CD4-positive, alpha-beta T cell treated with Interleukin-4 for 1 hour (primary cell): ENCODE measurements around the gene PLEKHH1.

Experiments used
- DNase-seq, 2 donors: peaks; one replicate each; pipeline ENCODE4 v3.0.0-alpha.2; 2020 to 2022

The PLEKHH1 gene

DNA sequence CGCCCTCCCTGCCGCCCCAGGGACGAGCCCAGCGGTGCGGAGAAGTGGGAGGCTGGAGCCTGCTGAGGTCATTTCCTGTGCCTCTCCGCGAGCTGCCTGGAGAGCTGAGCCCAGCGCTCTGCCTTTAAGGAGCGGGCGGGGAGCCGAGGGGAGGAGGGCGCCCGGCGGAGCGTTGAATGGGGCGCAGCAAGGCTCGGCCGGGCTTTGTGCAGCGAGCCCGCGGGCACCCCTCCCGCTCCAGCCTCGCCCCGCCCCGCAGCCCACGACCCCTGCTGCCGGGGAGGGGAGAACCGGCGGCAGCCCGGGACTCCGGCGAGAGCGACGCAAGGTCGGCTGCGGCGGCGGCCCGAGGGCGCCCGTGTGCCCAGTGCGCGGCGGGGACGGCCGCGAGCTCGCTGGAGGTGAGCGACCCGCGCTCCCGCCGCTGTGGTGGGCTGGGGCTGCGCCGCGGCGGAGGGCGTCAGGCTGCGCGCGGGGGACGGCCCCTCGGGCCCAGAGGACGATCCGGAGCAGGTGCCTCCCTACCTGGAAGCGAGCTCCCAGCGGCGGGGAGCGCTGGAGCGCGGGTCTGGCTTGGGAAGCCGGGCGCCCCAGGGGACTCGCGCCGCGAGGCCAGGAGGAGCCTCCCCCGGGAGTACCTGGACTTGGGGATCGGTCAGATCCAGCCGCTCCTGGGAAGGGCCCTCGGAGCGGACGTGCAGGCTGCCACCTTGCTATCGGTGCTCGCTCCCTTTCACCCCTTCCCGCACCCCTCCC, at the start of gene PLEKHH1:
TSS of gene PLEKHH1 (plus strand) at position 293 of the 756 bp plus-strand sequence. CDS start 8,578 bp downstream, outside the sequence.
- peak; percentile 35 to 45 for DNase-seq

DNA sequence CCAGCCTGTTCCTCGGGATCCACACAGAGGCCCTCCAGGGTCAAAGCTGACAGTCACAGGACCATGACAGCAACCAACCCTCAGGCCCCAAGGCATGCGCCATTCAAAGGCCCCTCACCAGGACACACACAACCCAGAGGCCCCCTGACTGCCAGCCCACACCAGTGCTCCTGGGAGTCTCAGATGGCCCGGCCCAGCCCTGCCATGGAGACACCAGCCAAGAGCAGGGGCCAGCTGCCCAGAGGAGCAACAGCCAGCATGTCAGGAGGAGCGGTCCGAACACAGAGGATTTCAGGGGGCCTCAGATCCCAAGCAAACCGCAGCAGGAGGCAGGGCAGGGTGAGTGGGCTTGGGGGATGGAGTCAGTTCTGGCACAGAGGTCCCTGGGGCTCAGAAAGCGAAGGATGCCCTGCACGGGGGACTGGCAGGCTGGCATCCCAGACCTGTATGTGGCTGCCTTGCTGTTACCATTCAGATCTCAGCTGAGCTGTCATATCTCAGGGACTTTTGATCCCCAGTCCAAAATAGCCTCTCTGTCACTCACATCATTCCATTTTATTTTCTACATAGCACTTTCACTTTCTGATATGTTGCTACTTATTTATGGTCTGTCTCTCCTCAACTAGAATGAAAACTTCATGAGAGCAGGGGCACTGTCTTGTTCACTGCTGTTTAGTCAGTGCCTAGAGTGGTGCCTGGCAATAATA, 49.4 kb upstream of the PLEKHH1 start:
- no peak for DNase-seq

DNA sequence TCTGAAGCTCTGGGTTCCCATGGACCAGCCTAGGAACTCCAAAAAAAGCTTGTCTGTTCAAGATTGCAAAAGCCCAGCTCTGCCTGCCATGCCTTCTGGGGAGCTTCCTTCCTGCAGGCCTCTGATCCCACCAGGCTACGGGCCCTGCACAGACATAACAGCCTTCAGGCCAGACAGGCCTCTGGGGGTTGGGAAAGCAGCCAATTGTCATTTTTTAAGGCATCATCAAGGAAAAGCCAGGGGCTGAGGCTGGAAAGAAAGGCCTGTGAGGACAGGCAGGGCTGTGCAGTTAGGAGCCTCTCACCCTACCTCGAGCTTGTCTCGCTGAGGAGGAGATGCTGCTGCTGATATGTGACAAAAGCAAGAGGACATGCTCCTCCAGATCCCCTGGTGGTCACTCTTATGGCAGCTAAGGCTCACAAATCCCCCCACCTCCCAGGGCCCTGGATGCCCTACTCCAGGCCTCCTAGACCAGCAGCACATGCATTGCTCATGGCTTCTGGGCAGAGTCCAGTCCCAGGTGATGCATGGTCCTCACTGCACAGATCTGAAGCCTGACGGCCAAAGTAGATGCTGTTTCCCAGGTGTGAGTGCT, 47.5 kb upstream of the PLEKHH1 start:
- no peak for DNase-seq

DNA sequence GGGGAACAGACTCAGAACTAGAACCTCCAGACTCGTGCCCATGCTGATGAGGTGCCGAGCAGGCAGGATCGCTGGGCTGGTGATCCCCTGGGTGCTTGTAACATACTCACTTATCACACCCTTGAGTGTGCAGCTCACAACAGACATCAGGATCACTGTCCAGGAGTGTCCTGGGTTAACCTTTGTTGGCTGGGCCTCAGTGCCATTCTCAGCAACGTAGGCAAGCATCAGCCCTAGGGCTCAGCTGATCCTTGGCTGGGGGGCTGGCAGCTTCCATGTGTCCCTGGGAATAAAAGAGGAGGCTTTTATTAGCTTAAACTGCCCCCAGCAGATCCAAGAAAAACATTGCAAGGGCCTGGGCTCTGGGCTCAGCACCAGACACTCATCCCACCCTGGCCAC, 46.2 kb upstream of the PLEKHH1 start:
- no peak for DNase-seq

DNA sequence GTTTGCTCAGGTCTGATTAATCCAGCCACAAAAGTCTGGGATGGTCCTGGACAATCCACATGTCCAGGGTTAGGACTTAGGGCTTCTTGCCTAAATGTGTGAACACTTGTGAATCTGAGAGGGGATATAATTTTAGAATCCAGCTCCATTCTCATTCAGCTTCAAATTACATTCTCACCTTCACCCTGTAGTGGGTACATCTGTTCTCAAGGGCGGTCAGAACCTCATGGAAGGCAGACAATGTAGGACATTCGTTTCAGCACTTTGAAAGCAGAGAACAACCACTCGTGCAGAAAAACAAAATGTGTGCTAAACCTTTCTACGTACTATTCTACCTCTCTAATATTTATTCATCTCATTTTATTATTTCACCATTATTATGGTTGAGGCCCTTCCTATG, 45.8 kb upstream of the PLEKHH1 start:
- DNase-seq, result no peak

DNA sequence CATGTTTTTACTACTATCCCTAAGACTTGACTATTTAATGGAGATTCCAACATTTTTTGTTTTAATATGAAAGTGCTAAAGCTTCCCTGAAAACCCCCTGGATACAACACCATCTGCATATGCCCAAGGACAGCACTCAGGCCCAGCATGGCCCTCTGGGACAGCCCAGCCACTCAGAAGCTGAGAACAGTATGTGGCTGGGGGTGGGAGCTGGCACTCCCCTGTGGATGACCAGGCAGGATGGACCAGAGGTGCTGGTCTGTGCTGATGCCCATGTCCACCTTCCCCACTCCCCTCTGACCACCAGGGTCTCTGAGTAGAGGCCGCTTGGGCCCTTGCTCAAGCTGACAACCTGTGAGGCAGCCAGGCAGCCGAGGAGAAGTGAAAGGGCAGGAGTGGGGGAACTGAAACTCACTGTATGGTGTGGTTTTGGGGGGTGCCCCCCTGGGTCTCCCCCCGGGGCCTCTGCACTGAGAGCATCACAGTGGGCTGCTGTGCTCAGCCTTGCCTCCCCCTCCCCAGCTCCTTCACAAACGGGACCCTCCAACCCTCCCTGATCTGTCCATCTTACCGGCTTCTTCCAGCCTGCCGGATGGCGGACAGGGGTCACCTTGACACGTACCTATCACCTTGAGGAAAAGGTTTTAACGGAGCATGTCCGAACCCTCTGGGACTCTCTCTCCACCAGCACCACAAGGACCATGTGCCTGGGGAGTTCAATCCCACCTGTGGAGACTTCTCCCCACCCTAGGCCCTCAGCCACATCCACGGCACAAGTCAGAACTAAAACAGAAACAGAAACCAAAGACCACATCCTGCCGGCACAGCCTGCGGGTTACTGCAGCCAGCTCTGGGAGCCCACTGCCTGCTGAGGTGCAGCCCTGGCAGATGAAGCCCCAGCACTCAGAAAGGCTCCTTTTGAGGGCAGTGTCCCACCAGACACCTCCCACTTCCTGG, 44.9 kb upstream of the PLEKHH1 start, which contains the start of gene TMEM229B:
TSS of gene TMEM229B (minus strand) at position 785 of the 957 bp plus-strand sequence. CDS start 14,798 bp downstream, outside the sequence.
- DNase-seq, result peak; percentile 80

DNA sequence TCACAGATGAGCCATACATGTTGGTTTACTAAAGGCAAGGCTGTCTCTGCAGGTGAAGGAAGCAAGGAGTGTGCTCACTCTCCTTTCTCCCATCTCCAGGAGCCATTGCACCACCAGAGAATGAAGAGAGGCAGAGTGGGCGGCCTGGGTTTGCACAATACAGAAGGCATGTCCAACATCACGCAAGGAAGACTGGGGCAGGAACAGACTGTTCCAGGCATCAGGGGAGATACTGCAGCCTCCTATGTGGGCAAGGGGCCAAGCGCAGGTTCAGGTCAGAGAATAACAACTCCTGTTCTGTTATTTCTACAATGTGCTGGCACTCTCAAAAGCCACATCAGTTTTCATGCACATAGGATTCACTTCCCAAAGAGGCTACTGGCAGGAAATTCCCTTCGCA, 42.9 kb upstream of the PLEKHH1 start:
- no peak for DNase-seq

DNA sequence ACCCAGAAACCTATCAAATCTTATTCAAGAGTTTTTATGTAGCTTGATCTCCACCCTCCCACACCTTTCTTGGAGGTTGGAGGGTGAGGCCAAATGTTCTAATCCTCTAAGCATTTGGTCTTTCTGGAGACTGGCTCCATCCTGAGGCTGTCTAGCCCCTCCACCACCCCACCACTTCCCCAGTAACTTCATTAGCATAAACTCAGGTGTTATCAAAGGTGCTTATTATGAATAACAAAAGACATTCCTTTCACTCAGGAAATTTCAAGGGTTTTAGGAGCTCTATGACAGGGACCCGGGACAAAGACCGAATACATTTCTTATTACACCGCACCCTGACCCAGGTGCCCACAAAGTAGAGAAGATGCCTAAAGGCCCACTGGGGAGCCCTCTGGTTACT, 41.8 kb upstream of the PLEKHH1 start:
- DNase-seq, result no peak

DNA sequence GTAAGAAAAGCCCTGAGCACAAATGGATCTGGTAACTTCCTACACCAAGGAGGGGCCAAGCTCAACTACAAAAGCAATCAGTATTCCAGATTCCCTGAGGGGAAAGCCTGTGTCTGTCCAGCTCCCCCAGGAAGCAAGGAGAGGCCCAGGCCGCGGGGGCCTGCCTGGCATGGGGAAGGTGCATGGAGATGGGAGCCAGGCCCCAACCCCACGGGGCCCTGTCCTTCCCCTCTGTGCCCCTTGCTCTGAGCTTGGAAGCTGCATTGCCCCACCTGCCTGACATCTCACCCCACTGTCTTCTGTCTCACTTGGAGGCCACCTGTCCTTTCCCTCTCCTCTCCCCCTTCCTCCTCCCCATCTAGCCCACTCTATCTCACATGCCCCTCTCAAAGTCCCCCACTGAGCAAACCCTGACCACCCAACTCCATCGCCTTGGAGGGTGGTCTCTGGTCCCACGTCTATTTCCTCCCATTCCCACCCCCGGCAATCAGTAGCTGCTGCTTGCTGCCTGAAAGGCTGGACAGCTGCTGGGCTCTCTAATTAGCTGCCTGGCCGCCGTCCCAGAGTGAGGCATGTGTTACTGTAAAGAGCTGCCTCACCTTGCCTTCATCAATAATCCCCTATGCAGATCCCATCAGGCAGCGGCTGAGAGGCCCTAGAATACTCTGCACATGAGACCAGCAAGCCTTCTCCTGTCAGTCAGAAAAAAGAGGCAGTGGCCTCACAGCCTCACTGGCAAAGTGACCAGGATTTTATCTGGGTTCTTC, 41.2 kb upstream of the PLEKHH1 start:
- DNase-seq, result no peak

DNA sequence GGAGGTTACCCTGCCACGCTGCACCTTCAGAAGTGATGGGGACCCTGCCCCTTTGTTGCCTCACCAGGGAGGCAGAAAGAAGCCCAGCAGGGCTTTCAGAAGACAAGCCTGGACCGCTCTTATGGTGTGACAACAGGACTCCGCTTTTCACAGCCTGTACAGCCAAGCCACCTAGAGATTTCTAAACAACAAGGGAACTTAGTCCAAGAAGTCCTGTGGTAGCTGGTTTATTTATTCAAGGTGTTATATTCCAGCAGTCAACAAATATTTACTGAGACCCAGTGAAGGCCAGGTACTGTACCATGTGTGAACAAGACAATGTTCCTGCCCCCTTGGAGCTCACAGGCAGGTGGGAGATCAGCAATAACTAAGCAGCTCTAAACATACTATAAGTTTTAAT, 40.6 kb upstream of the PLEKHH1 start:
- DNase-seq, result no peak

DNA sequence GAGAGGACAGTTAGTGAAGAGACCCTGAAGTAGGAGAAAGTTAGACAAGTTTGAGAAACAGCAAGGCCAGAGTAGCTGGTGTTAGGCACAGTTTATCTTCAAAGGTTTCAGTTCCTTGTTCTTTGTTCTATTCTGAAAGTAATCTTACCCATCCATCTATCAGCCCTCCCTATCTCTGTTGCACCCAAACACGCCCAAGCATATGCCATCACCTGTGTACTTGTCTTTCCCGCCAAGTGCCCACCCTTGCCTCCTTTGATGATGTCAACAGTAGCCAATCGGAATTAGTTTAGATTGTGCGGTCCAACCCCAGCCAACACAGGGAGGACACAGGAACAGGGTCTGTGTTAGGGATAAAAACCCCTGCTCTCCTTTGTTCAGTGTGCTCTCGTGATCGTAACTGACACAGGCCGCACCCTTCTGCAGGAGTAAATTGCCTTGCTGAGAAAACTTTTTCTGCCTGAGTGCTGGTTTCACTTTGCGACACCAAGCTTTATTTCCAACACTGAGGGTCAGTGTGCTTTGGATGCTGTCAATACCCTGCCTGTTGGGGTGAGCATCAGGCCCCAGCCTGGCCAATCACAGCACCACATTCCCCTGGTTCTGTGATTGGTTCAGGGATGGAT, 39.9 kb upstream of the PLEKHH1 start:
- no peak for DNase-seq

DNA sequence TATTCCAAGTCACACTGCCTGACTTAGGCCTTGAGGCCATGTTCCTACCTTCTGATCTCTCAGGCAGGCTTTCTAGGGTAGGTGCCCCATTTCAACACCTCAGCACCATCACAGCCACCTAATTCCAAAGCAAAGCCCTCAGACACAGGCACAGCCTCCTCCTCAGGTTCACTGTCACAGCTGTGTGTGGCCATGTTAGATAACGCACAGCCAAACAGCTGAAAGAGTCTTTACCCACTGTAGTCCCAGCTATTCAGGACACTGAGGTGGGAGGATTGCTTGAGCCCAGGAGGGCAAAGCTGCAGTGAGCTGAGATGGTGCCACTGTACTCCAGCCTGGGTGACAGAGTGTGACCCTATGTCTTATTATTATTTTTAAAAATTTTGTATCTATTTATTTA, 37.3 kb upstream of the PLEKHH1 start:
- DNase-seq, result no peak

DNA sequence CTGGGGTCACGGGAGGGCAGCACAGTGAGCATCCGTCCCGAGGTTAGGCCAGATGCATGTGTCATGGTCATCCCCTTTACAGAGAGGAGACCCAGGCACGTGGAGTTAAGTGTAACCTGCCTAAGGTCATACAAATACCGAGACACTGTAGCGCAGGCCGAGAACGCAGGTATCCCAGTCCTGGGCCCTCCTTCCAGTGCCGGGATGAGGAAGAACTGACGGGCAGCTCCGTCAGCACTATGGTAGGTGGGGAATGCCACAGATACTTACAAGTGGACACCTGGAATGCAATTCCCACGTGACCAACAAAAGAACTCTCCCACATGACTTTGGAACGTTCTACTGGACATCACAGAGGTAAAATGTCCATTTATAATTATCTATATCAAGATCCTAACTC, 35.9 kb upstream of the PLEKHH1 start:
- DNase-seq, result no peak

DNA sequence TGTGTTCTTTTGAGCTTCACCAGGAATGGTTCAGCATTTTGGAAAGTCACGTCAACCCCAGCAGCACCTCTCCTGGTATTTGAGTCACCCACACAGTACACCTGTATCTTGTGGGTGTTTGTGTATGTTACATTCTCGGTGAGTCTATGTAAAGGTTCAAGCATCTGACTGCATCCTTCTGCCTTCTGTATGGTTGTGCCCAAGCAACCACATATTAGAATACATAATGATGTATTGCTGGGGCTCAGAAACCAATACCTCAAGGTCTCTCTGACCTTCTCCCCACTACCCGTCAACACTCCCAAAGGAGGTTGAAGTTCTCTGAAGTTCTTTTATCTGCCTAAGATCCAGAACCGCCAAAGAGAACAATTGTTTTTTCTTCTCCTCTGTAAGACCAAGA, 35.4 kb upstream of the PLEKHH1 start:
- no peak for DNase-seq

DNA sequence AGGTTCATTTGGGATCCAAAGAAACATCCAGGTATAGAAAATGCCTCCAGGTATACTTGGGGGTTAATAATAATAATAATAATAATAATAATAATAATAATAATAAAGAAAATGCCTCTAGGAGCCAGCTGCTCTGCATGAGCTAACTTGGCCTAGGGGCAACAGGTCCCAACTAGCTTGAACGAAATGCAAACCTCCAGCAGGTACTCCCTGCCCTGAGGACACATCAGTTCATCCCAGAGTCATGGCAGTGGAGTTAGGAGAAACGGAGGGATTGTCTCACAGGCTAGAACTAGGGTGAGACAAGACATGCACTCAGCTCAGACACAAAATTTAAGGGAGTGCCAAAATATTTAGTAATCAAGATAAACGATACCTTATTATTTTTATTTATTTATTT, 32.1 kb upstream of the PLEKHH1 start:
- no peak for DNase-seq

DNA sequence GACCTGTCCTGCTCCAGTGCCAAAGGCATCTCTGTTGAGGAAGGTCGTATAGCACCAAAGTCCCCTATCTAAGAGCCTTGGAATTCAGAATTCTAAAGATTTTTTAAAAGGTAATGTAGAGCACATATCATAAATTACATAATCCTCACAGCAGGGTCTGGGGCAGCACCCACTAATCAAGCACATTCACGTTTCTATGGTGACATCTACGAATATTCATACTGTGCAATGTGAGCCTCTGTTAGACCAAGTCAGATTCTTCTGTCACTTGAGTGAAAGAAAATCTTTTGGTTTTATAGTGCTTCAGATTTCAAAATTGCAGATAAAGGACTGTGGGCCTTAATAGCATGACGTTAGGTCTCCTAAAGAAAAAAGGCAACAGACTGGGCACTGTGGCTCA, 31.4 kb upstream of the PLEKHH1 start:
- DNase-seq, result no peak

DNA sequence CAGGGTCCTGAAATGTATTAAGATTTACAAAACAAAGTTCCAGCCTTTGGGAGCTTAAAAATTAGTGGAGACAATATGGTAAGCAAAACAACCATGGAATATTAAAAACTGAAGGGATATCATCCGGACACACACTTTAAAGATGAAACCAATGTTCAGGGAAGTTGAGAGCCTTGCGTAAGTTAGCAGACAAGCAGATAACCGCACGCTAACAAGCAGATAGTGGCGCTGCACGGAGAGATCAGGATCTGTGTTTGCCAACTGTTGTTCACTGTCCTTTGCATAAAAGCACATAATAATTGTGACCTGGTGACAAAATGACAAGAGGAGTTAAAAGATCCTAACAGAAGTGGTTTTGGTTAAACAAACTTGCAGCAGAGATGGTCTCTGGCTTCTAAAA, 30.2 kb upstream of the PLEKHH1 start:
- DNase-seq, result no peak

DNA sequence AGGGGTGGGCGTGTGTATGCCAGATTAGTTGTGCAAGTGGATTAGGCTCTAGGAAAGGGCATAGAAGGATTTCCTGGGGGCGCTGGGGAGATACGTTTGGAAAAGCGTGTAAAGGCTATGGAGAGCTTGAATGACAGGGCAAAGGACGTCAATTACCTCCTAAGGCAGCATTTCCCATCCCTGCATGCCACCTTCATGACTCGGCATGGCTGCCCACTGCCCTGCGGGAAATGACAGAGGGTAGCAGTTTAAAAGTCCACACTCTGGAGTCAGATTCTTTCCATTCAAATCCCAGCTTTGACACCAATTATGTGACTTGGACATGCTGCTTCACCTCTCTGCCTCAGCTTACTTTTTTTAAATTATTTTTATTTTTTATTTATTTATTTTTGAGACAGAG, 29.8 kb upstream of the PLEKHH1 start:
- DNase-seq, result no peak

DNA sequence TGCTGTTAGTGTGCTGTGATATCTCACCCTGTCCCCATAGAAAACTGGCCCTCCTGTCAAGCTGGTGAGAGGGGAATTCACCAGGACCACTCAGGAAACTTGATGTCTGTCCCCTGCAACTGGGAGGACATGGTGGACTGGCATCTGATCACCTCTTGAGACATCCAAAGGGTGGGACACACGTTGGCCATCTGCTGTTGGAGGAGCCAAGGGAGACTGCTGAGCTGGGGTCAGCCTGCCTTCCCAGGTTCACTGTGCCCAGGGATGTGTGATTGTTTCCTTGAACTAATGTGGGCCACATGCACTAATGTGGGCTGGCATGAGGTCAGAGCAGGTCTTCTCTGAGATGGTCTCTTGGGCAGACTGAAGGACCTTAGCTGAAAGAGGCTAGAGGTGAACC, 27.8 kb upstream of the PLEKHH1 start:
- no peak for DNase-seq

DNA sequence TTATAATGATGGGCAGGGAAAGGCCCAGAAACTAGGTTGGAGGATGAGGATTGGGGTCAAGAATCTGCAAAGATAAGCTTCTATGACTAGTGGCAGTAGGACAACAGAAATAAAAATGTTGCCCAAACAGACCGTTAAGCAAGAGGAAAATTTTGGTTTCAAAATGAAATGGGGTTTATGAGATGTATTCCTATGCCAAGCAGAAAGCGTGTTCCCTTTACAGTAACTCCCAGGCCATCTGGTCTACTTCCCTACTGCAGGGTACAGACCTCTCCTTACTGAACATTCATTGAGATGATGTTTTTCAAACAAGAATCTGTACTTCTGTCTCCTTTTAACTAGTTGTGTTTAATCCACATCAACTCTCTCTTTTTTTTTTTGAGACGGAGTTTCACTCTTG, 24.1 kb upstream of the PLEKHH1 start:
- DNase-seq, result no peak

DNA sequence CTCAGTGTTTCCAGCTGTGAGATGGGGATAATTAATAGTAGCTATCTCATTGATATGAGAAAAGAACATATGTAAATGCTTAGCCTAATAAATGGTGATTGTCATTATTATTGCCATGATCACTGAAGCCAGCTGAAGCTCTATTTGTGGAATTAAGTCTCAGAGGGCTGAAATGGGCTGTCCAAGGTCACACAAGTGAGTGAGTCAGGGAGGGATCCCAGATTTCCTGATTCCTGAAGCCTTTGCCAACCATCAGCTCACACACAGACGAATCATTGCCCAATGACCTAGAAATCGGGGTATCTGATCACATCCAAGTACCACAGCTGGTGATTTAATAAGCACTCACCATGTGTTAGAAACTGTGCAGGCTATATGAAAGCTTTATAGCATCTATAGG, 23.0 kb upstream of the PLEKHH1 start:
- no peak for DNase-seq

DNA sequence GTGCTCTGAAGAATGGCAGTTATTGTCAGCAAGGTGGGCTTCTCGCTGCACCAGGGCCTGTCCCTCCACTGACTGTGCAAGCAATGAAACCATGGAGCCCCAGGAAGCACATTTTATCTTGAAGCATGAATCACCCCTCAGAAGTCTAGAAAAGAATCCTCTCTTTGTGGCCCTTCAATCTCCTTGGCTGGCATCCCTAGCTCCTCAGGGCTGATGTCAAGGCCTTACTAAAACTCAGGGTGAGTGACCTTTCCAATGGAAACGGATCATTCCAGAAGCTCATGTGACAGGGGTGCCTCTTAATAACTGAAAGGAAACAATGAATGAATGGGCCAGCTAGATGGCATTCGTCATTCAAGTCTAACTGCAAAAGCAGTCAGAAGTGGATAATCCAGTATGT, 22.3 kb upstream of the PLEKHH1 start:
- no peak for DNase-seq
